Glutamatergic neuron (in vitro differentiated cells): ENCODE data around the gene SPTB. TPM values are rescaled to one million over a fixed set of nuclear protein-coding genes. Genes with fewer than 3 reads are reported as not detected.

ENCODE experiments used
- DNase-seq: peaks from one replicate; pipeline ENCODE4 v3.0.0; 2022
- H3K27ac Mint-ChIP-seq: one replicate; pipeline ENCODE4 v1.8.0; 2020; ENCODE audit warnings: mild to moderate bottlenecking, mixed read lengths, inconsistent platforms; ENCODE audit not compliant: unreplicated experiment
- H3K27me3 Mint-ChIP-seq: one replicate; pipeline ENCODE4 v1.8.0; 2020; ENCODE audit warnings: mild to moderate bottlenecking, moderate library complexity, mixed read lengths, inconsistent platforms; ENCODE audit not compliant: unreplicated experiment
- H3K36me3 Mint-ChIP-seq: one replicate; pipeline ENCODE4 v1.8.0; 2020; ENCODE audit warnings: mild to moderate bottlenecking, mixed read lengths, inconsistent platforms; ENCODE audit not compliant: unreplicated experiment
- H3K4me1 Mint-ChIP-seq: one replicate; pipeline ENCODE4 v1.8.0; 2020; ENCODE audit warnings: mild to moderate bottlenecking, low read depth, mixed read lengths, inconsistent platforms; ENCODE audit not compliant: unreplicated experiment
- H3K4me3 Mint-ChIP-seq: one replicate; pipeline ENCODE4 v1.8.0; 2020; ENCODE audit warnings: mild to moderate bottlenecking, mixed read lengths, inconsistent platforms; ENCODE audit not compliant: unreplicated experiment
- H3K9me3 Mint-ChIP-seq: one replicate; pipeline ENCODE4 v1.8.0; 2020; ENCODE audit warnings: mild to moderate bottlenecking, moderate library complexity, mixed read lengths, inconsistent platforms; ENCODE audit not compliant: unreplicated experiment
- CTCF ChIP-seq: fragments of 200-600 bp; sonication (generic); IDR thresholded peaks from one replicate; pipeline ENCODE4 v1.5.0; 2021; ENCODE audit not compliant: partially characterized antibody, unreplicated experiment
- total RNA-seq: library from RNA; stranded (reverse); fragmentation: NEBNext Ultra II Directional; extraction: Animal tissue kit (Norgen Biotek cat#: 25700); gene quantifications from one replicate; pipeline ENCODE4 v1.2.1, GENCODE V29; 2021; ENCODE audit not compliant: unreplicated experiment

SPTB gene
- total RNA-seq, 1 donor from 2014 or later: 1.9 TPM

DNA sequence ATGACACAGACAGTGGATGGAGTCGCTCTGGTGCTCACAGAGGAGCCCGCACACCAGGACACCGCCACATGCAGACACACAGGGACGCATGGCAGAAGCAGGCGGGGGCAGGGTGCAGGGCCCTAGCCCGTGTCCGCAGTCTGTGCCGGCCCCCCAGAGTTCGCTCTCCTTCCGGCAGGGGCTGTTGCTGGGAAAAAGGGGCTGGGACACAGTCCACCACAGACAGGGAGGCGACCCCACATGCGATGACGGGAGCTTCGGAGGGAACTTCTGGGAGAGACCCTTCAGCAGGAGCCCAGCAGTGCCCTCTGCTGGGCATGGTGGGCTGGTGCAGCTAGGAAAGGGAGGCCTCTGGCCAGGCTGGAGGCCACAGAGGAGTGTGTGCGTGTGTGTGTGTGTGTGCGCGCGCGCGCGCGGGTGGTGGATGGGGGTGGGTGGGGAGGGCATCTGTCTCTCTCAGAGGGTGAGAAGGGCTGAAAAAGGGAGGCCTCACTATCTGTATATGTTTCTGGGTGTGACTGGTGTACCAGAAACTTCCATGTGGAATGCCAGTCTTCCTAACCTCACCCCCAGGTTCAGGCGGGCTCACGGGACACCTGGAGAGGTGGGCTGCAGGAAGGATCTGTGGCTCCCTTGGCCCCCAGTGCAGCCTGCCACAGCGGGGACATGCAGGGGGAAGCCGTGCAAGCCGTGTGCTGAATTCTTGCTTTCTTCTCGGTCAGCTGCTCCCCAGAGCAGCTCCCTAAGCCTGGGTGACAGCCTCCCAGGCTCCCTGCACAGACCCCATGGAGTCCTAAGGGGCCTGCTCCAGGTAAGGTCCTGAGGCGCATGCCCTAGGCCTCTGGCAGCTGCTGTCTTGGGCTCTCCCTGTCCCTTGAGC lies 114.8 kb downstream of the SPTB start:
- peak; percentile 86 for DNase-seq
- Mint-ChIP-seq H3K4me3 (peak overlapping the region; percentile 68), H3K4me1 (peaks cover 29% of the 10 kb centered on the region), H3K27ac (peak overlapping the region; percentile 84), H3K9me3 (peaks cover 5% of the 10 kb centered on the region), H3K27me3 (peaks cover 17% of the 10 kb centered on the region), H3K36me3 (no peaks in the 10 kb centered on the region)
- TF ChIP-seq CTCF: peak; percentile 92

GRCh38 chr14:64763801-64764621 lies 115.7 kb downstream of the SPTB start:
- Mint-ChIP-seq H3K9me3 (peaks cover 5% of the 10 kb centered on the region), H3K4me1 (peaks cover 34% of the 10 kb centered on the region), H3K27ac (peak overlapping the region; percentile 84), H3K4me3 (peak overlapping the region; percentile 68), H3K36me3 (no peaks in the 10 kb centered on the region), H3K27me3 (peaks cover 16% of the 10 kb centered on the region)
- TF ChIP-seq CTCF: no peak
- DNase-seq: peak; percentile 42

DNA sequence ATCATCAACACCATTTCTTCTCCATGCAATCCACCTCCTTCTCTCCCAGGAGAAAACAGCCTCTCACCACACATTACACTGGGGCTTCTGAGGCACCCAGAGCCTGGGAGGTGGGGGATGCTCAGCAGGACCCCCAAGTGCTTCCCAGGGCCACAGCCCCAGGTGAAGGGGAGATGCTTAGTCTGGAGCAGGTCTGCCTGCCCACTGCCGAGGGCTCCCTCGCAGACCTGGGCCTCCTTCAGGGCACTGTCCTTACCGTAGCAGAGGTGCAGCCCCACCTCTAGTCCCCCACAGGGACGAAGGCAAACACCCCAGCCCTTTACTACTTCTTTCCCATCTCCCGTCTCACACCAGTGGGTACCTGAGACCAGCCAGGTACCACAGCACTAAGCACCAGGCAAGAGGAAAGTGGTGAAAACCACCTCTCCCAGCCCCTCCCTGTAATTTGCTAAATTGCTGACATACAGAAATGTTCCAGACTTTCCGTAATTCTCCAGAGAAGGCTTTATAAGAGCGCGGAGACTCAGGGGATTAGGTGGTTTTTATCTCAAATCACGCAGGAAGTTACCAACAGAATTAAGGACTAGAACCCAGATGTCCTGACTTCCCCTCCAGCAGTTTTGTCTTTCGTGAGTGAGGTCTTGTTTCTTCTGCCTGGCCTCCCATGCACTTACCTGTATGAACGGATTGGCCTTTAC lies 116.5 kb downstream of the SPTB start:
- peaks cover 41% of the 10 kb centered on the region for H3K4me1 Mint-ChIP-seq
- H3K27me3 Mint-ChIP-seq: peaks cover 20% of the 10 kb centered on the region
- no peak for DNase-seq
- H3K4me3 Mint-ChIP-seq: no peak overlapping the region
- peak overlapping the region; percentile 28 for H3K27ac Mint-ChIP-seq
- no peaks in the 10 kb centered on the region for H3K36me3 Mint-ChIP-seq
- no peak for TF ChIP-seq CTCF
- peaks cover 5% of the 10 kb centered on the region for H3K9me3 Mint-ChIP-seq

DNA sequence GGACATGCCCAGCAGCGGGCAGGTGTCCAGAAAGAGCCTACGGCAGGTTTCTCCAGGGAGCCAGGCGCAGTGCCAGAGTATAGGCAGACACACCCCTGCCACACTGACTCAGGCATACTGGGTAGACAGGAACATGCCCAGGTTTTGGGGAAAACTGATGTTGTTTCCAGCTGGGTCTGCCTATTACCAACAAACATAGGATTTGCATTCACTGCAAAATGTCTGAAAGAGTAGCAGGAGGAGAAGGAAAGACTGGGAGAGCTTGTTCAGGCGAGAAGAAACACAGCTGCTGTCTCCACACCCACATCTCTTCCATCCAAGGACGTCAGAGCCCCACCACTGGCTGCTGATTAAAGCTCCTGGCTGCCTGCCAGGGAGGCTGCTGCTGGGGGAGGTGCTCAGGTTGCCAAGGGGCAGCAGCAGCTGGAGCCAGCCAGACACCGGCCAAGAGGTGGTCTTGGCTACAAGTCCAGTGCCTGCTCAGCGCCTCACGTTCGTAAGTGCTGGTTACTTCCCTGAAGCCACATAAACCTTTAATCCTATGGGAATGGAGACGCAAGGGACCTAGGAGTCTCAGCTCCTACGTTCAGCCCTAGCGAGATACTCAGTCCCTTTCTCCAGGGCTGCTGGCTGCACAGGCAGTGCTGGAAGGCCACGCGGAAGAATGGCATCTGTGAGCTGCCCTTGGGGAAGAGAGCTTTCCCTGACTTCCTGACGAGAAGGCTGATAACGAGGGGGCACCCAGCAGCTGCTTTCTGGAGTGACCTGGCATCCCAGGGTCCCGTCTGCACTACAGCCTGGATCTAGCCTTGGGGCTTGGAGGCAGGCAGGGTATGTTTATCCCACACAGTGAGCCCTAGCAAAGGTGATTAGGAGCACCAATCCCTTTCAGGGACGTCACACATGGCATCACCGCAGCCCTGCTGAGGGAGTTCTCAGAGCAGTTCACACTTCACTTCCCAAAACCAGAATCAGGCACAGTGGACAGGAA lies 117.4 kb downstream of the SPTB start:
- H3K27me3 Mint-ChIP-seq: peaks cover 19% of the 10 kb centered on the region

More for the DNA sequence above, 117.4 kb downstream of the SPTB start:
- Mint-ChIP-seq H3K4me3 (peak overlapping the region; percentile 65), H3K36me3 (no peaks in the 10 kb centered on the region), H3K4me1 (peaks cover 47% of the 10 kb centered on the region), H3K9me3 (peaks cover 4% of the 10 kb centered on the region), H3K27ac (peak overlapping the region; percentile 35)
- TF ChIP-seq CTCF: no peak
- peak; percentile 72 for DNase-seq
